HepG2 (cell line): ENCODE results near the gene TMF1. TPM values are rescaled to one million over a fixed set of nuclear protein-coding genes. Genes with fewer than 3 reads are reported as not detected.
A peak's percentile ranks its signal among the peaks of the same experiment; 100 is the strongest.

Source experiments
- ARNT2 ChIP-seq: sonication (generic); formaldehyde crosslinking; IDR thresholded peaks from 2 replicates; pipeline ENCODE4 v1.8.0; 2022; ENCODE audit warnings: mild to moderate bottlenecking, low read depth, missing genetic modification reagents, moderate library complexity
- CBX5 ChIP-seq: sonication (generic); formaldehyde crosslinking; IDR thresholded peaks from 2 replicates; pipeline ENCODE4 v1.4.0; 2020; ENCODE audit warnings: missing genetic modification reagents, borderline replicate concordance
- CSRNP2 ChIP-seq: sonication (generic); formaldehyde crosslinking; conservative IDR thresholded peaks from 2 replicates; pipeline ENCODE4 v1.8.0; 2022; ENCODE audit warnings: low read depth, missing genetic modification reagents
- GATA4 ChIP-seq: sonication (generic); IDR thresholded peaks from 2 replicates; pipeline ENCODE4 v1.6.1; 2016; ENCODE audit warnings: antibody characterized with exemption, low read depth, borderline replicate concordance
- HNRNPUL1 ChIP-seq: fragments of 200-400 bp; formaldehyde crosslinking; IDR thresholded peaks from 2 replicates; pipeline ENCODE4 v1.6.1; 2017; ENCODE audit warnings: low read depth, mild to moderate bottlenecking, low read length, moderate library complexity
- LRRFIP1 ChIP-seq: sonication (generic); formaldehyde crosslinking; conservative IDR thresholded peaks from 2 replicates; pipeline ENCODE4 v1.4.0; 2020; ENCODE audit warnings: missing genetic modification reagents
- MXD4 ChIP-seq: IDR thresholded peaks from 2 replicates; pipeline ENCODE4 v1.6.1; 2016; ENCODE audit warnings: mild to moderate bottlenecking, missing biosample characterization, missing genetic modification reagents
- SALL2 ChIP-seq: sonication (generic); formaldehyde crosslinking; IDR thresholded peaks from 2 replicates; pipeline ENCODE4 v1.8.1; 2023; ENCODE audit warnings: mild to moderate bottlenecking, missing genetic modification reagents, inconsistent platforms
- TOPORS ChIP-seq: sonication (generic); formaldehyde crosslinking; IDR thresholded peaks from 2 replicates; pipeline ENCODE4 v1.8.0; 2023; ENCODE audit warnings: mild to moderate bottlenecking, missing genetic modification reagents
- ZBTB33 ChIP-seq: sonication (generic); formaldehyde crosslinking; IDR thresholded peaks from 2 replicates; pipeline ENCODE4 v1.4.0; 2020; ENCODE audit warnings: missing genetic modification reagents
- ZIK1 ChIP-seq: sonication (generic); formaldehyde crosslinking; IDR thresholded peaks from 2 replicates; pipeline ENCODE4 v1.5.0; 2020; ENCODE audit warnings: mild to moderate bottlenecking, low read depth, missing genetic modification reagents, borderline replicate concordance
- ZNF12 ChIP-seq: sonication (generic); formaldehyde crosslinking; IDR thresholded peaks from 2 replicates; pipeline ENCODE4 v1.5.0; 2020; ENCODE audit warnings: missing genetic modification reagents
- ZNF468 ChIP-seq: sonication (generic); formaldehyde crosslinking; IDR thresholded peaks from 2 replicates; pipeline ENCODE4 v1.8.0; 2022; ENCODE audit warnings: mild to moderate bottlenecking, moderate library complexity, missing genetic modification reagents
- ZNF670 ChIP-seq: sonication (generic); formaldehyde crosslinking; IDR thresholded peaks from 2 replicates; pipeline ENCODE4 v1.8.0; 2022; ENCODE audit warnings: mild to moderate bottlenecking, missing genetic modification reagents, borderline replicate concordance
- polyA plus RNA-seq, 8 experiments: library from polyadenylated mRNA; depleted of rRNA in 3 of 8; stranded (reverse) in 7 of 8; unstranded in 1 of 8; fragments of >200 nt; fragmentation: Illumina TruSeq in 4 of 8; extraction: Trizol in 4 of 8; gene quantifications; 2 replicates each; pipeline versions ENCODE4 v1.2.1 to v1.2.3, GENCODE V29; 2011 to 2016; ENCODE audit warnings: low read depth in 4 of 8, missing spikeins in 1 of 8, mixed read lengths in 1 of 8; ENCODE audit not compliant: insufficient read depth in 1 of 8
- total RNA-seq, 5 experiments: library from RNA; depleted of rRNA; stranded (reverse); fragments of >200 nt; fragmentation: Illumina TruSeq; extraction: Trizol; gene quantifications; 2 replicates each; pipeline ENCODE4 v1.2.3, GENCODE V29; 2016; ENCODE audit warnings: low read depth in 1 of 5
- TF ChIP-seq, protein P1 (sequence below): sonication (generic); formaldehyde crosslinking; IDR thresholded peaks from 2 replicates; pipeline ENCODE4 v1.8.0; 2022; ENCODE audit warnings: low read depth, missing genetic modification reagents
- TF ChIP-seq, protein P2 (sequence below): sonication (generic); formaldehyde crosslinking; IDR thresholded peaks from 2 replicates; pipeline ENCODE4 v1.8.0; 2022; ENCODE audit warnings: mild to moderate bottlenecking, missing genetic modification reagents, moderate library complexity

TMF1 gene
- total and polyA plus RNA-seq, 2 of the 13 experiments (the other 11 are each of a cell fraction or from before 2014, with no cell fraction given), result 12.1 to 38.4 TPM

- no peak for TF ChIP-seq LRRFIP1 (CRISPR knock-in tag)
- TF ChIP-seq ZNF670 (CRISPR knock-in tag), result no peak; the same call in 1 of the 2 replicates
- TF ChIP-seq ZNF468 (CRISPR knock-in tag), result no peak
- peak; percentile 42; the same call in 1 of the 2 replicates for TF ChIP-seq MXD4 (CRISPR knock-in tag)
- TF ChIP-seq SALL2 (CRISPR knock-in tag), result no peak
- TF ChIP-seq ARNT2 (CRISPR knock-in tag), result no peak
- TF ChIP-seq ZIK1 (CRISPR knock-in tag), result no peak
- TF ChIP-seq ZBTB33 (CRISPR knock-in tag), result no peak
- peak; percentile 65; the same call in 1 of the 2 replicates for TF ChIP-seq CBX5 (CRISPR knock-in tag)
- TF ChIP-seq HNRNPUL1, result no peak
- TF ChIP-seq, protein P1, sequence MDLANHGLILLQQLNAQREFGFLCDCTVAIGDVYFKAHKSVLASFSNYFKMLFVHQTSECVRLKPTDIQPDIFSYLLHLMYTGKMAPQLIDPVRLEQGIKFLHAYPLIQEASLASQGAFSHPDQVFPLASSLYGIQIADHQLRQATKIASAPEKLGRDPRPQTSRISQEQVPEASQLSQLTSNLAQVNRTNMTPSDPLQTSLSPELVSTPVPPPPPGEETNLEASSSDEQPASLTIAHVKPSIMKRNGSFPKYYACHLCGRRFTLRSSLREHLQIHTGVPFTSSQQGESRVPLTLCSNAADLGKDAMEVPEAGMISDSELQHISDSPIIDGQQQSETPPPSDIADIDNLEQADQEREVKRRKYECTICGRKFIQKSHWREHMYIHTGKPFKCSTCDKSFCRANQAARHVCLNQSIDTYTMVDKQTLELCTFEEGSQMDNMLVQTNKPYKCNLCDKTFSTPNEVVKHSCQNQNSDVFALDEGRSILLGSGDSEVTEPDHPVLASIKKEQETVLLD (CRISPR knock-in tag), result no peak
- TF ChIP-seq CSRNP2 (CRISPR knock-in tag), result no peak
- TF ChIP-seq TOPORS, result no peak
- TF ChIP-seq, protein P2, sequence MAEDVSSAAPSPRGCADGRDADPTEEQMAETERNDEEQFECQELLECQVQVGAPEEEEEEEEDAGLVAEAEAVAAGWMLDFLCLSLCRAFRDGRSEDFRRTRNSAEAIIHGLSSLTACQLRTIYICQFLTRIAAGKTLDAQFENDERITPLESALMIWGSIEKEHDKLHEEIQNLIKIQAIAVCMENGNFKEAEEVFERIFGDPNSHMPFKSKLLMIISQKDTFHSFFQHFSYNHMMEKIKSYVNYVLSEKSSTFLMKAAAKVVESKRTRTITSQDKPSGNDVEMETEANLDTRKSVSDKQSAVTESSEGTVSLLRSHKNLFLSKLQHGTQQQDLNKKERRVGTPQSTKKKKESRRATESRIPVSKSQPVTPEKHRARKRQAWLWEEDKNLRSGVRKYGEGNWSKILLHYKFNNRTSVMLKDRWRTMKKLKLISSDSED (CRISPR knock-in tag), result no peak
- no peak for TF ChIP-seq GATA4
- no peak for TF ChIP-seq ZNF12 (CRISPR knock-in tag)
Measured at GRCh38 chr3:69084326-69085167, 32.4 kb upstream of the TMF1 start, which contains the start of gene ARL6IP5 (continued).
